ENCODE results near the gene SLIT3.

DNA sequence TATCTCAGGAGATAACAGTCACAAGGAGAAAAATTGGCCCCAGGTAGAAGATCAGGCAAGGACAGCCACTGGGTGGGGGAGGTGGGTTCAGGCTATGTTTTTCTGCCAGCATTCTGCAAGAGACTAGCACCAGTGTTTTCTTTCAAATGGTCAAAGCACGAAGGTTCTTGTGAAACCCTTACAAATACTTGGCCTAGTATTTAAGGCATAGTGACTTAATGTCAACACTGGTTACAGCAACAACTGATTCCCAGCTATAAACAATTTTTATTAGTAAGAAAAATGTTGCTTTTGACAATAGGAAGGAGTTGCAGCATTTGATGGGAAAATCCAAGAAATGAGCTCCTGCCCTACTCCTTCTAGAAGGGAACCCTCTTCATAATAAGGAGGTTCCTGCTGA lies 349.6 kb downstream of the SLIT3 start:
- TF ChIP-seq POLR2AphosphoS5 (IDR thresholded peaks at IDR 0.05; ENCODE audit: low read depth, low read length) (no peak), POLR2A (IDR thresholded peaks at IDR 0.05; ENCODE audit: low read depth, low read length) (no peak)

All from GM12891 (cell line).